ENCODE data around the gene HMG20A. TPM values are rescaled to one million over a fixed set of nuclear protein-coding genes. Genes with fewer than 3 reads are reported as not detected.

HMG20A gene
- polyA plus RNA-seq, 1 experiment = 31.0 TPM

- CTCF ChIA-PET = no interaction called here
- H3K36me3 ChIP-seq (ENCODE audit: control insufficient read depth, insufficient read depth, low read length) = no peaks in the 10 kb centered on the region
- DNase-seq (ENCODE audit: low read depth) = no peak
- no peak for TF ChIP-seq CTCF (IDR thresholded peaks at IDR 0.05; ENCODE audit: insufficient read depth, low read depth, low read length)
- POLR2A ChIA-PET = interaction anchor here (0.6 kb wide), 1 partner anchor 17 kb away, joined by 6 read pairs; no protein-coding TSS in a partner anchor
- no peak overlapping the region for H3K4me3 ChIP-seq (ENCODE audit: low read depth, low read length)
- H3K27me3 ChIP-seq (ENCODE audit: control insufficient read depth, insufficient read depth, low read length) = no peaks in the 10 kb centered on the region
Measured at GRCh38 chr15:77413699-77414349, 6.9 kb upstream of the HMG20A start.

- no peak for TF ChIP-seq CTCF (IDR thresholded peaks at IDR 0.05; ENCODE audit: insufficient read depth, low read depth, low read length)
- ChIA-PET CTCF (no interaction called here), POLR2A (no interaction called here)
- DNase-seq (ENCODE audit: low read depth) = no peak
- Histone ChIP-seq H3K36me3 (ENCODE audit: control insufficient read depth, insufficient read depth, low read length) (no peaks in the 10 kb centered on the region), H3K27me3 (ENCODE audit: control insufficient read depth, insufficient read depth, low read length) (no peaks in the 10 kb centered on the region), H3K4me3 (ENCODE audit: low read depth, low read length) (no peak overlapping the region)
Measured at GRCh38 chr15:77414789-77415442, 5.8 kb upstream of the HMG20A start.

- no peak for TF ChIP-seq CTCF (IDR thresholded peaks at IDR 0.05; ENCODE audit: insufficient read depth, low read depth, low read length)
- POLR2A ChIA-PET = interaction anchor here (0.6 kb wide), 1 partner anchor 669 kb away, joined by 7 read pairs; no protein-coding TSS in a partner anchor
- no peaks in the 10 kb centered on the region for H3K27me3 ChIP-seq (ENCODE audit: control insufficient read depth, insufficient read depth, low read length)
- H3K4me3 ChIP-seq (ENCODE audit: low read depth, low read length) = no peak overlapping the region
- DNase-seq (ENCODE audit: low read depth) = no peak
- CTCF ChIA-PET = interaction anchor here (1.0 to 1.8 kb wide), 3 partner anchors 63 to 296 kb away, joined by 3 to 6 read pairs (median 4); no protein-coding TSS in a partner anchor
- H3K36me3 ChIP-seq (ENCODE audit: control insufficient read depth, insufficient read depth, low read length) = no peaks in the 10 kb centered on the region
Measured at GRCh38 chr15:77415450-77416147, 5.1 kb upstream of the HMG20A start.

- DNase-seq (ENCODE audit: low read depth) = no peak
- POLR2A ChIA-PET = interaction anchor here (0.6 kb wide), 1 partner anchor 669 kb away, joined by 7 read pairs; no protein-coding TSS in a partner anchor
- CTCF ChIA-PET = interaction anchor here (1.0 to 1.8 kb wide), 3 partner anchors 62 to 297 kb away, joined by 3 to 6 read pairs (median 4); no protein-coding TSS in a partner anchor
- Histone ChIP-seq H3K27me3 (ENCODE audit: control insufficient read depth, insufficient read depth, low read length) (no peaks in the 10 kb centered on the region), H3K4me3 (ENCODE audit: low read depth, low read length) (no peak overlapping the region), H3K36me3 (ENCODE audit: control insufficient read depth, insufficient read depth, low read length) (no peaks in the 10 kb centered on the region)
- TF ChIP-seq CTCF (IDR thresholded peaks at IDR 0.05; ENCODE audit: insufficient read depth, low read depth, low read length) = no peak
Measured at GRCh38 chr15:77416148-77416455, 4.6 kb upstream of the HMG20A start.

- no peak for DNase-seq (ENCODE audit: low read depth)
Measured at GRCh38 chr15:77416954-77417353, 3.7 kb upstream of the HMG20A start.

More at GRCh38 chr15:77416954-77417353, 3.7 kb upstream of the HMG20A start:
- H3K4me3 ChIP-seq (ENCODE audit: low read depth, low read length) = no peak overlapping the region
- H3K36me3 ChIP-seq (ENCODE audit: control insufficient read depth, insufficient read depth, low read length) = no peaks in the 10 kb centered on the region
- POLR2A ChIA-PET = interaction anchor here (1.3 kb wide), 1 partner anchor 81 kb away, joined by 5 read pairs; no protein-coding TSS in a partner anchor
- CTCF ChIA-PET = interaction anchor here (0.8 to 1.8 kb wide), 3 partner anchors 61 to 126 kb away, joined by 3 to 6 read pairs (median 3); no protein-coding TSS in a partner anchor
- TF ChIP-seq CTCF (IDR thresholded peaks at IDR 0.05; ENCODE audit: insufficient read depth, low read depth, low read length) = no peak
- no peaks in the 10 kb centered on the region for H3K27me3 ChIP-seq (ENCODE audit: control insufficient read depth, insufficient read depth, low read length)
